ENCODE measurements around the gene NECAB2.
"Not testable (repeated sequence)": the region's sequence is repeated elsewhere in the genome, so short reads cannot be mapped to it uniquely, and the experiment has no call there.

The NECAB2 gene

DNA sequence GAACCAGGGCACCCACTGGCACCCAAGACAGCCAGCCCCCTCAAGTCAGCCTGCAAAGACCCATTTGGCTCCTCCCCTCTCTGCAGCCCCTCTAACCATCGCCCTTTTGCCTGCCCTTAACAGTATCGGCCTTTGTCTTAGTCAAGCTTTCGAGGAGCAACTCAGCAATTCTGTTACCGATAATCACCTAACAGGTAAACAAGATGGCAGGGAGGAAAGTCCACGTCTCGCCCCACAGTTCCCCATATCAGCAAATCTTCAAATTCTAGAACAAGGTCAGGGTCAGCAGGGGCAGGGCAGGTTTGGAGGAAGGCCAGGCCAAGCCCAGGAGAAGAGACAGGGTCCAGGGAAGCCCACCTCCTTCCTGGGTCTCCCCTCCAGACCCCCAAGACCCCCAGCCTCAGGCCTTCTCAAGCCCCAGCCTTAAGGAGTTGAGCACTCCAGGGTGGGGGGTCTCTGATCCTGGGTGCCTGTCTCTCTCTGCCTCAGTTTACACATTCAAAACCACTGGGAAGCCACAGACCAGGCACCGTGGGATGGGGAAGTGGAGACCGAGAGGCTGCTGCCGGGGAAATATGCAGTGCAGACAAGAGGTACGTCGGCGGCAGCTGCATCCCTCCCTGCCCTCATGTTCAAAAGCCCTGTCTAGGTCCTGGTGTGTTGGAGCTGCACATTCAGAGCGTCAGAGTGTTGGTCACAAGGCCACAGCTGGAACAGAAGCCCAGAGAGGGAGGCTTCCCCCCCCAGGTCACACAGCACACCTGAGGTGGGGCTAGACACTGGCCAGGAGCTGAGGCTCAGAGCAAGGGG is 18.9 kb upstream of the NECAB2 start:
- H3F3A ChIP-seq (ENCODE audit: insufficient read depth, low read length): no peaks in the 10 kb centered on the region
- no peak overlapping the region for H3K4me2 ChIP-seq (ENCODE audit: low read depth, low read length)
- no peaks in the 10 kb centered on the region for H3K79me2 ChIP-seq (ENCODE audit: low read length)
- no peaks in the 10 kb centered on the region for H4K20me1 ChIP-seq (ENCODE audit: insufficient read depth, low read length)
- no peaks in the 10 kb centered on the region for H3K9me2 ChIP-seq (replicated peaks; ENCODE audit: insufficient read depth, low read length)
- no peak overlapping the region for H3K27ac ChIP-seq (ENCODE audit: low read length)
- TF ChIP-seq EZH2 (optimal IDR thresholded peaks at IDR 0.05; ENCODE audit: low read depth, low read length) (no peak), EZH2phosphoT487 (IDR thresholded peaks at IDR 0.05; ENCODE audit: low read length) (no peak)
- TF ChIP-seq, protein P1, sequence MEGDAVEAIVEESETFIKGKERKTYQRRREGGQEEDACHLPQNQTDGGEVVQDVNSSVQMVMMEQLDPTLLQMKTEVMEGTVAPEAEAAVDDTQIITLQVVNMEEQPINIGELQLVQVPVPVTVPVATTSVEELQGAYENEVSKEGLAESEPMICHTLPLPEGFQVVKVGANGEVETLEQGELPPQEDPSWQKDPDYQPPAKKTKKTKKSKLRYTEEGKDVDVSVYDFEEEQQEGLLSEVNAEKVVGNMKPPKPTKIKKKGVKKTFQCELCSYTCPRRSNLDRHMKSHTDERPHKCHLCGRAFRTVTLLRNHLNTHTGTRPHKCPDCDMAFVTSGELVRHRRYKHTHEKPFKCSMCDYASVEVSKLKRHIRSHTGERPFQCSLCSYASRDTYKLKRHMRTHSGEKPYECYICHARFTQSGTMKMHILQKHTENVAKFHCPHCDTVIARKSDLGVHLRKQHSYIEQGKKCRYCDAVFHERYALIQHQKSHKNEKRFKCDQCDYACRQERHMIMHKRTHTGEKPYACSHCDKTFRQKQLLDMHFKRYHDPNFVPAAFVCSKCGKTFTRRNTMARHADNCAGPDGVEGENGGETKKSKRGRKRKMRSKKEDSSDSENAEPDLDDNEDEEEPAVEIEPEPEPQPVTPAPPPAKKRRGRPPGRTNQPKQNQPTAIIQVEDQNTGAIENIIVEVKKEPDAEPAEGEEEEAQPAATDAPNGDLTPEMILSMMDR (IDR thresholded peaks at IDR 0.05; ENCODE audit: low read length): no peak
- H3K36me3 ChIP-seq (replicated peaks; ENCODE audit: insufficient read depth, low read length): no peaks in the 10 kb centered on the region
- no peak overlapping the region for H2AFZ ChIP-seq (ENCODE audit: low read length)
- H3K27me3 ChIP-seq (replicated peaks; ENCODE audit: insufficient read depth, low read length): peaks cover 9% of the 10 kb centered on the region; the same call in 1 of the 2 replicates
- H3K9ac ChIP-seq (ENCODE audit: low read length): no peak overlapping the region
- no peaks in the 10 kb centered on the region for H3K9me3 ChIP-seq (replicated peaks; ENCODE audit: insufficient read depth, low read length)
- DNase-seq: no peak
- H3K4me1 ChIP-seq (ENCODE audit: low read length): 0 out of 2 replicates have a peak, but pooled peaks cover 2% of the 10 kb centered on the region
- no peak overlapping the region for H3K4me3 ChIP-seq (ENCODE audit: low read length)

DNA sequence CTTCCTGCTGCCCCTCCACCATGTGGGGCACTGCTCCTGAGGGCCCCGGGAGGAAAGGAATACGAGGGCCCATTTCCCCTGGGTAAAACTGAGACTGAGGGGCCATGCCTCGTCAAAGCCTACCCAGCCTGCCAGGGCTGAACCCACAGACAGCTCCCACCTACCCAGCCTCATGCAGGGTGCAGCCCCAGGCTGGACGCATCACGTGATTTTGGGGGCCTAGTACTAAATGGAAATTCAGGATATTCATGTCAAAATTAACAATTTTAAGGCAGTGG is 18.4 kb upstream of the NECAB2 start:
- Histone ChIP-seq H3K27ac (ENCODE audit: low read length) (no peak overlapping the region), H3K4me2 (ENCODE audit: low read depth, low read length) (no peak overlapping the region), H3K9me2 (replicated peaks; ENCODE audit: insufficient read depth, low read length) (no peaks in the 10 kb centered on the region), H3F3A (ENCODE audit: insufficient read depth, low read length) (no peaks in the 10 kb centered on the region), H3K36me3 (replicated peaks; ENCODE audit: insufficient read depth, low read length) (no peaks in the 10 kb centered on the region), H3K9ac (ENCODE audit: low read length) (no peak overlapping the region), H4K20me1 (ENCODE audit: insufficient read depth, low read length) (no peaks in the 10 kb centered on the region), H2AFZ (ENCODE audit: low read length) (no peak overlapping the region), H3K4me1 (ENCODE audit: low read length) (0 out of 2 replicates have a peak, but pooled peaks cover 2% of the 10 kb centered on the region), H3K27me3 (replicated peaks; ENCODE audit: insufficient read depth, low read length) (peaks cover 9% of the 10 kb centered on the region; the same call in 1 of the 2 replicates), H3K4me3 (ENCODE audit: low read length) (no peak overlapping the region), H3K79me2 (ENCODE audit: low read length) (no peaks in the 10 kb centered on the region), H3K9me3 (replicated peaks; ENCODE audit: insufficient read depth, low read length) (no peaks in the 10 kb centered on the region)
- TF ChIP-seq EZH2 (optimal IDR thresholded peaks at IDR 0.05; ENCODE audit: low read depth, low read length) (no peak), EZH2phosphoT487 (IDR thresholded peaks at IDR 0.05; ENCODE audit: low read length) (no peak)
- TF ChIP-seq, protein P1 (IDR thresholded peaks at IDR 0.05; ENCODE audit: low read length): no peak
- no peak for DNase-seq

DNA sequence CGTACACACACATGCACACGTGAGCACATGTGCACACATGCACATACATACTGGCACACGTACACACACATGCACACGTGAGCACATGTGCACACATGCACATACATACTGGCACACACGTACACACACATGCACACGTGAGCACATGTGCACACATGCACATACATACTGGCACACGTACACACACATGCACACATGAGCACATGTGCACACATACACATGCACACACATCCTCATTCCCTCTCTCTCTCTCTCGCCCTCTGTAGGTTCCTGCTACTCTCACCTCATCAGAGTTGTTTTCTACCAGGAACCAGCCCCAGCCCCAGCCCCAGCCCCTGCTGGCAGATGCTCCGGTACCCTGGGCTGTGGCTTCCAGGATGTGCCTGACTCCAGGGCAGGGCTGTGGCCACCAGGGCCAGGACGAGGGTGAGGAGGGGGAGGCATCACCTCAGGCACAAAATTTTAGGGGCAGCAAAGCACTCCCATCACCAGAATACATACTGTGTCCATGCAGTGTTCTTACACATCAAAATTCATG is 17.1 kb upstream of the NECAB2 start:
- H3K79me2 ChIP-seq (ENCODE audit: low read length); H3K4me3 ChIP-seq (ENCODE audit: low read length); H3K9me3 ChIP-seq (replicated peaks; ENCODE audit: insufficient read depth, low read length); H2AFZ ChIP-seq (ENCODE audit: low read length); H3K9ac ChIP-seq (ENCODE audit: low read length); H3K27me3 ChIP-seq (replicated peaks; ENCODE audit: insufficient read depth, low read length); H3K4me2 ChIP-seq (ENCODE audit: low read depth, low read length); H4K20me1 ChIP-seq (ENCODE audit: insufficient read depth, low read length); H3K27ac ChIP-seq (ENCODE audit: low read length); H3K4me1 ChIP-seq (ENCODE audit: low read length); H3K36me3 ChIP-seq (replicated peaks; ENCODE audit: insufficient read depth, low read length); H3F3A ChIP-seq (ENCODE audit: insufficient read depth, low read length); DNase-seq; H3K9me2 ChIP-seq (replicated peaks; ENCODE audit: insufficient read depth, low read length): not testable (repeated sequence)

DNA sequence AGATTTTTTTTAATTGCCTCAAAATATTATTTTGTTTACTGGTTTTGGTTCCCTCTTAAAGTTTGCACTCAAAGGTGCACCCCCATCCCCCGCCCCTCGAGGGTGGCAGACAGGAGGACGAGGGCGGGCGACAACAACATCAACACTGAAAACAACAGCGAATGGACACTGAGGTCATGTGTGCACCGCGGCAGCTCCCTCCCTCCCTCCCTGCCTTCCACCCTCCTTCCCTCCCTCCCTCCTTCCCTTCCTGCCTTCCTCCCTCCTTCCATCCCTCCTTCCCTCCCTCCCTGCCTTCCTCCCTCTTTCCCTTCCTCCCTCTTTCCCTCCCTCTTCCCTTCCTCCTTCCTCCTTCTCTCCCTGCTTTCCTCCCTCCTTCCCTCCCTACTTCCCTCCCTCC is 16.5 kb upstream of the NECAB2 start:
- Histone ChIP-seq H3K4me1 (ENCODE audit: low read length) (0 out of 2 replicates have a peak, but pooled peaks cover 2% of the 10 kb centered on the region), H3K9me3 (replicated peaks; ENCODE audit: insufficient read depth, low read length) (no peaks in the 10 kb centered on the region), H3K27ac (ENCODE audit: low read length) (no peak overlapping the region)

More for the DNA sequence above, 16.5 kb upstream of the NECAB2 start:
- Histone ChIP-seq H2AFZ (ENCODE audit: low read length) (no peak overlapping the region), H3F3A (ENCODE audit: insufficient read depth, low read length) (no peaks in the 10 kb centered on the region), H3K79me2 (ENCODE audit: low read length) (no peaks in the 10 kb centered on the region), H3K4me2 (ENCODE audit: low read depth, low read length) (no peak overlapping the region), H3K4me3 (ENCODE audit: low read length) (no peak overlapping the region), H4K20me1 (ENCODE audit: insufficient read depth, low read length) (no peaks in the 10 kb centered on the region), H3K9me2 (replicated peaks; ENCODE audit: insufficient read depth, low read length) (no peaks in the 10 kb centered on the region), H3K9ac (ENCODE audit: low read length) (no peak overlapping the region), H3K27me3 (replicated peaks; ENCODE audit: insufficient read depth, low read length) (0 out of 2 replicates have a peak, but pooled peaks cover 8% of the 10 kb centered on the region), H3K36me3 (replicated peaks; ENCODE audit: insufficient read depth, low read length) (no peaks in the 10 kb centered on the region)
- no peak for DNase-seq
- TF ChIP-seq, protein P1 (IDR thresholded peaks at IDR 0.05; ENCODE audit: low read length): no peak
- TF ChIP-seq EZH2 (optimal IDR thresholded peaks at IDR 0.05; ENCODE audit: low read depth, low read length) (no peak), EZH2phosphoT487 (IDR thresholded peaks at IDR 0.05; ENCODE audit: low read length) (no peak)
